ENCODE data around the gene PCCA. TPM values are rescaled to one million over a fixed set of nuclear protein-coding genes. Genes with fewer than 3 reads are reported as not detected.

The PCCA gene
- total and polyA plus RNA-seq, 2 donors (not counting 3 experiments of a cell fraction or from before 2014, with no cell fraction given): 5.7 to 20.2 TPM

DNA sequence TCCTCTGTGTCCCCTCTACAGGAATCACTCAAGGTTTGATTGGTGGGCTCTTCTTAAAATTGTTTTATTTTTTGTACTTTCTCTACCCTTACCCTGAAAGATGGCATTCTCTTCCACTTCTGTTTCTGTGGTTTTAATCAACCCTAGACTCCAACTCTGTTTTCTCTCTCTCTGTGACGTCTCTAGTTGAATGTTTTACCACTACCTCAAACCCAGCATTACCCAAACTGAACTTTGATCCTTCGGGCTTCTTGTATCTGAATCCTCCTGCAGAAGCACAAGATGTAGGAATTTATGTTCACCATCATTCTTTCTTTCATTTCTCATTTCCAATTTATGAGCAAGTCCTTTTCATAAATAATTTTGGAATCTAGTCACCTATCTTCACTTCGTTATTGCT is 39.9 kb downstream of the PCCA start:
- H3K4me2 ChIP-seq (ENCODE audit: insufficient read depth, low read length): no peak overlapping the region
- FAIRE-seq (no peak), DNase-seq (ENCODE audit: low read depth, low spot score) (no peak)
- no peaks in the 10 kb centered on the region for H3K79me2 ChIP-seq (ENCODE audit: control insufficient read depth, insufficient read depth, low read length)
- ChIA-PET POLR2A (no interaction called here), CTCF (interaction anchor here (0.7 kb wide), 1 partner anchor 181 kb away, joined by 3 read pairs; no protein-coding TSS in a partner anchor)
- H3K9ac ChIP-seq (replicated peaks; ENCODE audit: extremely low read depth, insufficient read depth, low read length): no peak overlapping the region
- peaks cover 0 to 2% of the 10 kb centered on the region in 2 experiments for H3K36me3 ChIP-seq (ENCODE audit: control insufficient read depth in 2 of 2, extremely low read depth in 1 of 2, insufficient read depth in 2 of 2, low read length in 2 of 2)
- H3K27me3 ChIP-seq (ENCODE audit: control insufficient read depth in 2 of 2, insufficient read depth in 2 of 2, low read length in 2 of 2): no peaks in the 10 kb centered on the region
- BruUV-seq (replicated peaks): no TSS peak
- H3K9me3 ChIP-seq (replicated peaks; ENCODE audit: control insufficient read depth, insufficient read depth, low read length): no peaks in the 10 kb centered on the region
- H2AFZ ChIP-seq (ENCODE audit: low read depth, low read length): no peak overlapping the region
- dilution Hi-C loops (cut with MboI; ENCODE audit: extremely low pct_ligation_motif_present, low sequenced_read_pairs) (no loop called here), intact Hi-C loops (cut with micrococcal nuclease) (no loop called here)
- no peaks in the 10 kb centered on the region for H3K9me1 ChIP-seq (replicated peaks; ENCODE audit: control insufficient read depth, extremely low read depth, insufficient read depth, low read length)
- H3K4me1 ChIP-seq (ENCODE audit: control insufficient read depth, extremely low read depth, insufficient read depth, low read length): peaks cover 20% of the 10 kb centered on the region
- H3K4me3 ChIP-seq (replicated peaks in 1 of 3; ENCODE audit: insufficient read depth in 1 of 3, low read depth in 1 of 3, low read length in 3 of 3): no peak overlapping the region
- TF ChIP-seq POLR2AphosphoS5 (IDR thresholded peaks at IDR 0.05; ENCODE audit: insufficient read depth, low read depth, low read length) (no peak), EZH2 (IDR thresholded peaks at IDR 0.05; ENCODE audit: borderline replicate concordance, low read depth, low read length, severe bottlenecking) (no peak), MYC (IDR thresholded peaks at IDR 0.05; ENCODE audit: low read depth, low read length) (no peak), CTCF (IDR thresholded peaks at IDR 0.05; ENCODE audit: extremely low read depth in 1 of 2, insufficient read depth in 1 of 2, low read depth in 1 of 2, low read length in 2 of 2) (no peak), POLR2A (IDR thresholded peaks at IDR 0.05; ENCODE audit: low read depth, low read length) (no peak), FOS (IDR thresholded peaks at IDR 0.05; ENCODE audit: borderline replicate concordance, insufficient read depth, low read length) (no peak), JUN (IDR thresholded peaks at IDR 0.05; ENCODE audit: borderline replicate concordance, insufficient read depth, insufficient read length, low read depth) (no peak), GATA2 (IDR thresholded peaks at IDR 0.05; ENCODE audit: insufficient read depth, insufficient read length, low read depth, low read length) (no peak)
- TF ChIP-seq, protein P1, sequence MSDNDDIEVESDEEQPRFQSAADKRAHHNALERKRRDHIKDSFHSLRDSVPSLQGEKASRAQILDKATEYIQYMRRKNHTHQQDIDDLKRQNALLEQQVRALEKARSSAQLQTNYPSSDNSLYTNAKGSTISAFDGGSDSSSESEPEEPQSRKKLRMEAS (IDR thresholded peaks at IDR 0.05; ENCODE audit: insufficient read depth, insufficient read length): no peak
- no peak overlapping the region for H3K27ac ChIP-seq (ENCODE audit: insufficient read depth, low read depth, low read length)
- H4K20me1 ChIP-seq (replicated peaks; ENCODE audit: control insufficient read depth, extremely low read depth, insufficient read depth, low read length): no peaks in the 10 kb centered on the region
